ENCODE results near the gene TCF7L1. TPM values are rescaled to one million over a fixed set of nuclear protein-coding genes. Genes with fewer than 3 reads are reported as not detected.

TCF7L1 gene
- total and polyA plus RNA-seq, 2 of the 13 experiments (the other 11 are each of a cell fraction or from before 2014, with no cell fraction given): 0.04 to 0.15 TPM

- TF ChIP-seq ESRRA (CRISPR knock-in tag; IDR thresholded peaks at IDR 0.05; ENCODE audit: low read depth) (no peak), ZSCAN5A (CRISPR knock-in tag; IDR thresholded peaks at IDR 0.05; ENCODE audit: borderline replicate concordance) (no peak), PRDM4 (CRISPR knock-in tag; IDR thresholded peaks at IDR 0.05; ENCODE audit: borderline replicate concordance) (no peak), MIXL1 (CRISPR knock-in tag; IDR thresholded peaks at IDR 0.05) (no peak), ZBTB39 (CRISPR knock-in tag; IDR thresholded peaks at IDR 0.05) (no peak; the same call in 1 of the 2 replicates), ZNF280B (CRISPR knock-in tag; IDR thresholded peaks at IDR 0.05; ENCODE audit: borderline replicate concordance) (no peak), ZNF24 (IDR thresholded peaks at IDR 0.05) (no peak), RFX3 (CRISPR knock-in tag; IDR thresholded peaks at IDR 0.05) (no peak), ZC3H4 (CRISPR knock-in tag; IDR thresholded peaks at IDR 0.05; ENCODE audit: borderline replicate concordance) (no peak), NFE2L2 (IDR thresholded peaks at IDR 0.05; ENCODE audit: low read length) (no peak), GPBP1L1 (CRISPR knock-in tag; IDR thresholded peaks at IDR 0.05) (no peak), TMF1 (CRISPR knock-in tag; IDR thresholded peaks at IDR 0.05; ENCODE audit: low read depth) (no peak), ZKSCAN5 (CRISPR knock-in tag; IDR thresholded peaks at IDR 0.05) (no peak), FOXA1 (IDR thresholded peaks at IDR 0.05) (no peak), FOXA1 (CRISPR knock-in tag; IDR thresholded peaks at IDR 0.05) (no peak), TCF12 (IDR thresholded peaks at IDR 0.05) (no peak), TCF12 (CRISPR knock-in tag; IDR thresholded peaks at IDR 0.05) (no peak), ZNF703 (CRISPR knock-in tag; IDR thresholded peaks at IDR 0.05; ENCODE audit: borderline replicate concordance) (0 out of 2 replicates have a peak, but pooled peaks have one; percentile 33), E2F2 (CRISPR knock-in tag; IDR thresholded peaks at IDR 0.05; ENCODE audit: borderline replicate concordance) (no peak), ZBTB7B (CRISPR knock-in tag; IDR thresholded peaks at IDR 0.05) (no peak)
These were observed 193.4 kb downstream of the TCF7L1 start (continued) for GRCh38 chr2:85326406-85327159.

Data from HepG2 (cell line).